SK-N-SH (cell line): ENCODE measurements around the gene FBN1. TPM values are rescaled to one million over a fixed set of nuclear protein-coding genes. Genes with fewer than 3 reads are reported as not detected.

Experiments used
- CTCF ChIA-PET: fragments of 300-600, 350-600 bp; formaldehyde crosslinking; extraction: SDS; loops from one replicate; lab custom pipeline; 2021; lab: Yijun Ruan, JAX
- POLR2A ChIA-PET: fragments of 350-600 bp; sonication (Branson Sonifier 250); formaldehyde crosslinking; extraction: SDS; loops from one replicate; lab custom pipeline; 2020; ENCODE audit warnings: antibody characterized with exemption, inconsistent platforms; lab: Yijun Ruan, JAX
- DNase-seq: peaks from one replicate; pipeline ENCODE4 v3.0.0; 2012
- H2AFZ ChIP-seq: fragments of 200-600 bp; sonication (generic); 2 replicates; pipeline ENCODE4 v1.8.1; 2016; ENCODE audit warnings: antibody characterized with exemption, mild to moderate bottlenecking, low read depth
- H3F3A ChIP-seq: fragments of 200-600 bp; sonication (generic); replicated peaks from 2 replicates; pipeline ENCODE3; 2016; ENCODE audit warnings: antibody characterized with exemption, mild to moderate bottlenecking; ENCODE audit not compliant: insufficient read depth
- H3K27ac ChIP-seq, 2 experiments: fragments of 200-500 bp in 1 of 2; fragments of 200-600 bp in 1 of 2; sonication (Bioruptor generic) in 1 of 2; sonication (generic), shearing (Covaris generic) in 1 of 2; 2 replicates each; pipeline versions ENCODE4 v1.5.1 to v1.6.1; 2014 to 2016; ENCODE audit warnings: low read depth in 2 of 2, inconsistent platforms in 1 of 2, low read length in 1 of 2, mild to moderate bottlenecking in 1 of 2, mixed read lengths in 1 of 2
- H3K27me3 ChIP-seq: fragments of 200-600 bp; sonication (generic), shearing (Covaris generic); 2 replicates; pipeline ENCODE4 v1.6.1; 2016; ENCODE audit warnings: mixed run types; ENCODE audit not compliant: insufficient read depth
- H3K36me3 ChIP-seq, 2 experiments: fragments of 200-500 bp in 1 of 2; fragments of 200-600 bp in 1 of 2; sonication (Bioruptor generic) in 1 of 2; sonication (generic) in 1 of 2; replicated peaks in 1 of 2; 2 replicates each; pipeline versions ENCODE3 to v1.5.1; 2014 to 2016; ENCODE audit warnings: low read length in 1 of 2, mild to moderate bottlenecking in 1 of 2; ENCODE audit not compliant: insufficient read depth in 2 of 2, control insufficient read depth in 1 of 2
- H3K4me1 ChIP-seq, 2 experiments: fragments of 200-500 bp in 1 of 2; fragments of 200-600 bp in 1 of 2; sonication (Bioruptor generic) in 1 of 2; sonication (generic), shearing (Covaris generic) in 1 of 2; 2 replicates each; pipeline versions ENCODE4 v1.5.1 to v1.6.1; 2014 to 2016; ENCODE audit warnings: low read depth in 1 of 2, low read length in 1 of 2, mixed run types in 1 of 2; ENCODE audit not compliant: insufficient read depth in 2 of 2, control insufficient read depth in 1 of 2
- H3K4me2 ChIP-seq: fragments of 200-600 bp; sonication (generic), shearing (Covaris generic); 2 replicates; pipeline ENCODE4 v1.6.1; 2017; ENCODE audit warnings: mixed run types
- H3K4me3 ChIP-seq, 2 experiments: fragments of 200-500 bp in 1 of 2; fragments of 200-600 bp in 1 of 2; sonication (Bioruptor generic) in 1 of 2; sonication (generic), shearing (Covaris generic) in 1 of 2; 2 replicates each; pipeline versions ENCODE4 v1.5.1 to v1.8.1; 2014 to 2016; ENCODE audit warnings: low read depth in 2 of 2, inconsistent platforms in 1 of 2, low read length in 1 of 2, mild to moderate bottlenecking in 1 of 2, mixed read lengths in 1 of 2, moderate library complexity in 1 of 2
- H3K79me2 ChIP-seq: fragments of 200-600 bp; sonication (generic); 2 replicates; pipeline ENCODE4 v1.8.1; 2017; ENCODE audit warnings: mild to moderate bottlenecking; ENCODE audit not compliant: insufficient read depth
- H3K9ac ChIP-seq: fragments of 200-600 bp; sonication (generic); 2 replicates; pipeline ENCODE4 v1.6.1; 2017; ENCODE audit warnings: mixed run types
- H3K9me2 ChIP-seq: fragments of 200-600 bp; sonication (generic); 2 replicates; pipeline ENCODE4 v1.6.1; 2017; ENCODE audit warnings: mixed run types
- H3K9me3 ChIP-seq: fragments of 200-600 bp; sonication (generic); 2 replicates; pipeline ENCODE4 v1.6.1; 2017; ENCODE audit warnings: mixed run types, mild to moderate bottlenecking, moderate library complexity
- H4K20me1 ChIP-seq: fragments of 200-600 bp; sonication (generic); 2 replicates; pipeline ENCODE4 v1.6.1; 2017; ENCODE audit warnings: mild to moderate bottlenecking, mixed run types; ENCODE audit not compliant: insufficient read depth
- CHD2 ChIP-seq: fragments of 150-350 bp; IDR thresholded peaks from 2 replicates; pipeline ENCODE4 v1.6.1; 2018; ENCODE audit warnings: low read length; ENCODE audit not compliant: partially characterized antibody
- EP300 ChIP-seq, 2 experiments: IDR thresholded peaks; 2 replicates each; pipeline versions ENCODE4 v1.4.0 to v1.6.1; 2012; ENCODE audit warnings: borderline replicate concordance in 1 of 2, low read depth in 1 of 2, low read length in 1 of 2
- EZH2phosphoT487 ChIP-seq: fragments of 200-600 bp; sonication (generic); IDR thresholded peaks from 2 replicates; pipeline ENCODE4 v1.6.1; 2017; ENCODE audit warnings: low read depth, mixed run types, mild to moderate bottlenecking, antibody characterized with exemption, moderate library complexity, borderline replicate concordance
- FOXJ3 ChIP-seq: sonication (generic); formaldehyde crosslinking; IDR thresholded peaks from 2 replicates; pipeline ENCODE4 v1.5.1; 2020; ENCODE audit warnings: mild to moderate bottlenecking, missing genetic modification reagents
- FOXM1 ChIP-seq: IDR thresholded peaks from 2 replicates; pipeline ENCODE4 v1.4.0; 2012; ENCODE audit warnings: low read depth, mild to moderate bottlenecking
- GABPA ChIP-seq: IDR thresholded peaks from 2 replicates; pipeline ENCODE4 v1.4.0; 2012; ENCODE audit warnings: low read depth, mild to moderate bottlenecking
- JUND ChIP-seq: IDR thresholded peaks from 2 replicates; pipeline ENCODE4 v1.4.0; 2012
- NFIC ChIP-seq: IDR thresholded peaks from 2 replicates; pipeline ENCODE4 v1.4.0; 2012; ENCODE audit warnings: borderline replicate concordance
- NRF1 ChIP-seq: IDR thresholded peaks from 2 replicates; pipeline ENCODE4 v1.6.1; 2012; ENCODE audit warnings: low read depth, mild to moderate bottlenecking, low read length
- RCOR1 ChIP-seq: fragments of 150-350 bp; IDR thresholded peaks from 2 replicates; pipeline ENCODE4 v1.6.1; 2017; ENCODE audit warnings: antibody characterized with exemption, low read length
- SMC3 ChIP-seq: IDR thresholded peaks from 2 replicates; pipeline ENCODE4 v1.6.1; 2012; ENCODE audit warnings: low read depth, low read length, improper control_type of control experiment
- TCF12 ChIP-seq: IDR thresholded peaks from 2 replicates; pipeline ENCODE4 v1.4.0; 2012
- TEAD4 ChIP-seq: IDR thresholded peaks from 2 replicates; pipeline ENCODE4 v1.4.0; 2012; ENCODE audit warnings: mild to moderate bottlenecking, borderline replicate concordance; ENCODE audit not compliant: insufficient read depth
- YY1 ChIP-seq: IDR thresholded peaks from 2 replicates; pipeline ENCODE4 v1.4.0; 2012; ENCODE audit warnings: low read depth, mild to moderate bottlenecking
- WGBS: methylation state at CpG from one replicate; pipeline ENCODE4 v1.1.6; 2017; ENCODE audit warnings: low lambda C conversion rate; 5-methylcytosine and 5-hydroxymethylcytosine counted together
- polyA plus RNA-seq, 3 experiments: library from polyadenylated mRNA; depleted of rRNA; stranded (reverse); fragments of >200 nt; gene quantifications; 2 replicates each; pipeline ENCODE4 v1.2.3, GENCODE V29; 2012
- TF ChIP-seq, protein P1 (sequence below): IDR thresholded peaks from 2 replicates; pipeline ENCODE4; 2012
- TF ChIP-seq, protein P2 (sequence below): IDR thresholded peaks from 2 replicates; pipeline ENCODE4 v1.6.1; 2012; ENCODE audit warnings: mild to moderate bottlenecking, low read depth, low read length, moderate library complexity
- TF ChIP-seq, protein P3 (sequence below): fragments of 150-350 bp; IDR thresholded peaks from 2 replicates; pipeline ENCODE4 v1.6.1; 2016; ENCODE audit warnings: mild to moderate bottlenecking, low read depth, low read length
- TF ChIP-seq, protein P4 (sequence below): fragments of 200-600 bp; sonication (generic); IDR thresholded peaks from 2 replicates; pipeline ENCODE4 v1.6.1; 2017; ENCODE audit warnings: antibody characterized with exemption, mild to moderate bottlenecking, moderate library complexity
- TF ChIP-seq, protein P5 (sequence below): IDR thresholded peaks from 2 replicates; pipeline ENCODE4 v1.4.0; 2012; ENCODE audit warnings: low read depth, borderline replicate concordance

The FBN1 gene
- polyA plus RNA-seq, 1 of the 3 experiments (the other 2 are of a cell fraction): 248 TPM

DNA sequence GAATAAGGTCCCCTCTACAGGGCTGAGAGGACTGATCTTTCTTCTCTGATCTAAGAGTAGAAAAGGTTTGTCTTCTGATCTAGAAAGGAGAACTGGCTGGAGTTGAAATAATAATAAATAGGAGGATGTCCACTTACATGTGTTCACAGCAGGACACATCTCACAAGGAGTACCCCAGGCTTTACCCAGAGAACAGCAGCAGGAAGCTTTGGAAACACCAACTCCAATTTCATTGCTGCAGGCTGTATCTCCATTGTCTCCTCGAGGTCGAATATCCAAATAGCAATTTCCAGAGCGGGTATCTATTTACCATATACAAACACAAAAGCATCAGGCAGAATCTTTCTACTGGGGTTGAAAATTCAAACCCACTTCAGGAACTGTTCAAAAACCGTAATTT lies 177.7 kb downstream of the FBN1 start:
- Histone ChIP-seq H3K79me2 (peaks cover 19% of the 10 kb centered on the region), H3K9ac (no peak overlapping the region), H3K9me3 (no peaks in the 10 kb centered on the region), H3K27me3 (no peaks in the 10 kb centered on the region), H3K36me3 (peaks cover 94 to 96% of the 10 kb centered on the region in 2 experiments), H2AFZ (no peak overlapping the region), H3K9me2 (no peaks in the 10 kb centered on the region), H3K4me3 (no peak overlapping the region), H3K27ac (no peak overlapping the region), H3F3A (peaks cover 44% of the 10 kb centered on the region), H3K4me2 (no peak overlapping the region), H3K4me1 (no peaks in the 10 kb centered on the region; a peak in 1 of 4 replicates), H4K20me1 (no peaks in the 10 kb centered on the region)
- 80% methylated on average over 4 of the region's 4 CpGs for WGBS
- no peak for TF ChIP-seq EP300 (IDR thresholded peaks at IDR 0.05; ENCODE audit: borderline replicate concordance in 1 of 2, low read depth in 1 of 2, low read length in 1 of 2)
- TF ChIP-seq TEAD4: no peak
- no peak for TF ChIP-seq JUND
- no peak for TF ChIP-seq FOXM1
- ChIA-PET CTCF (no interaction called here), POLR2A (no interaction called here)
- no peak for DNase-seq

DNA sequence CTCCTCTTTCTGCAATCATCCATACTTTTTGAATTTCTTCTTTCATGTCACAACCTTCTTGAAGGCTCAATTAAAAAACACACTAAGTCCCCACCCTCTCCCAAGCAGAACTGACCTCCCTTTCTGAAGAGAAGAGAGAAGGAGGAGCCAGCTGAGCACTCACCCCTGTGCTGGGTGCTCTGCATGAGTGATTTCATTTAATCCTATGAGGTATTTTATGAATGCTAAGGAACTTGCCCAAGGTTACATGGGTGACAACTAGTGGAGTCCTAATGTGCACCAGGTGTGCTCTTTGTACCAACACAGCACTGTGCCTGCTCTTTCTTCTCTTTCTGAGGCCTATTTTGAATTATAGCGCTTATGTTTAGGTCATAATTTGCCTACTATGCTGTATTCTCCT lies 178.7 kb downstream of the FBN1 start:
- Histone ChIP-seq H3K4me2 (no peak overlapping the region), H3K4me1 (no peaks in the 10 kb centered on the region), H3K79me2 (peaks cover 15% of the 10 kb centered on the region), H3K9me3 (no peaks in the 10 kb centered on the region), H3K4me3 (no peak overlapping the region), H3F3A (peaks cover 51% of the 10 kb centered on the region), H2AFZ (no peak overlapping the region), H3K27me3 (no peaks in the 10 kb centered on the region), H3K27ac (no peak overlapping the region; a peak in 1 of 4 replicates), H3K9ac (no peak overlapping the region), H4K20me1 (no peaks in the 10 kb centered on the region), H3K36me3 (peaks cover 94 to 96% of the 10 kb centered on the region in 2 experiments), H3K9me2 (no peaks in the 10 kb centered on the region)
- no peak for DNase-seq
- WGBS: 91% methylated on average over 1 of the region's 1 CpG
- CTCF ChIA-PET: no interaction called here
- POLR2A ChIA-PET: no interaction called here
- TF ChIP-seq, protein P1, sequence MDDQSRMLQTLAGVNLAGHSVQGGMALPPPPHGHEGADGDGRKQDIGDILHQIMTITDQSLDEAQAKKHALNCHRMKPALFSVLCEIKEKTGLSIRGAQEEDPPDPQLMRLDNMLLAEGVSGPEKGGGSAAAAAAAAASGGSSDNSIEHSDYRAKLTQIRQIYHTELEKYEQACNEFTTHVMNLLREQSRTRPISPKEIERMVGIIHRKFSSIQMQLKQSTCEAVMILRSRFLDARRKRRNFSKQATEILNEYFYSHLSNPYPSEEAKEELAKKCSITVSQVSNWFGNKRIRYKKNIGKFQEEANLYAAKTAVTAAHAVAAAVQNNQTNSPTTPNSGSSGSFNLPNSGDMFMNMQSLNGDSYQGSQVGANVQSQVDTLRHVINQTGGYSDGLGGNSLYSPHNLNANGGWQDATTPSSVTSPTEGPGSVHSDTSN: no peak
- no peak for TF ChIP-seq SMC3
- TF ChIP-seq FOXM1: no peak
- TF ChIP-seq, protein P2, sequence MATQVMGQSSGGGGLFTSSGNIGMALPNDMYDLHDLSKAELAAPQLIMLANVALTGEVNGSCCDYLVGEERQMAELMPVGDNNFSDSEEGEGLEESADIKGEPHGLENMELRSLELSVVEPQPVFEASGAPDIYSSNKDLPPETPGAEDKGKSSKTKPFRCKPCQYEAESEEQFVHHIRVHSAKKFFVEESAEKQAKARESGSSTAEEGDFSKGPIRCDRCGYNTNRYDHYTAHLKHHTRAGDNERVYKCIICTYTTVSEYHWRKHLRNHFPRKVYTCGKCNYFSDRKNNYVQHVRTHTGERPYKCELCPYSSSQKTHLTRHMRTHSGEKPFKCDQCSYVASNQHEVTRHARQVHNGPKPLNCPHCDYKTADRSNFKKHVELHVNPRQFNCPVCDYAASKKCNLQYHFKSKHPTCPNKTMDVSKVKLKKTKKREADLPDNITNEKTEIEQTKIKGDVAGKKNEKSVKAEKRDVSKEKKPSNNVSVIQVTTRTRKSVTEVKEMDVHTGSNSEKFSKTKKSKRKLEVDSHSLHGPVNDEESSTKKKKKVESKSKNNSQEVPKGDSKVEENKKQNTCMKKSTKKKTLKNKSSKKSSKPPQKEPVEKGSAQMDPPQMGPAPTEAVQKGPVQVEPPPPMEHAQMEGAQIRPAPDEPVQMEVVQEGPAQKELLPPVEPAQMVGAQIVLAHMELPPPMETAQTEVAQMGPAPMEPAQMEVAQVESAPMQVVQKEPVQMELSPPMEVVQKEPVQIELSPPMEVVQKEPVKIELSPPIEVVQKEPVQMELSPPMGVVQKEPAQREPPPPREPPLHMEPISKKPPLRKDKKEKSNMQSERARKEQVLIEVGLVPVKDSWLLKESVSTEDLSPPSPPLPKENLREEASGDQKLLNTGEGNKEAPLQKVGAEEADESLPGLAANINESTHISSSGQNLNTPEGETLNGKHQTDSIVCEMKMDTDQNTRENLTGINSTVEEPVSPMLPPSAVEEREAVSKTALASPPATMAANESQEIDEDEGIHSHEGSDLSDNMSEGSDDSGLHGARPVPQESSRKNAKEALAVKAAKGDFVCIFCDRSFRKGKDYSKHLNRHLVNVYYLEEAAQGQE: no peak
- TF ChIP-seq, protein P3, sequence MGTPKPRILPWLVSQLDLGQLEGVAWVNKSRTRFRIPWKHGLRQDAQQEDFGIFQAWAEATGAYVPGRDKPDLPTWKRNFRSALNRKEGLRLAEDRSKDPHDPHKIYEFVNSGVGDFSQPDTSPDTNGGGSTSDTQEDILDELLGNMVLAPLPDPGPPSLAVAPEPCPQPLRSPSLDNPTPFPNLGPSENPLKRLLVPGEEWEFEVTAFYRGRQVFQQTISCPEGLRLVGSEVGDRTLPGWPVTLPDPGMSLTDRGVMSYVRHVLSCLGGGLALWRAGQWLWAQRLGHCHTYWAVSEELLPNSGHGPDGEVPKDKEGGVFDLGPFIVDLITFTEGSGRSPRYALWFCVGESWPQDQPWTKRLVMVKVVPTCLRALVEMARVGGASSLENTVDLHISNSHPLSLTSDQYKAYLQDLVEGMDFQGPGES: no peak
- TF ChIP-seq NFIC: no peak
- TF ChIP-seq JUND: no peak
- no peak for TF ChIP-seq NRF1
- TF ChIP-seq TCF12: no peak
- TF ChIP-seq EZH2phosphoT487: no peak
- TF ChIP-seq, protein P4, sequence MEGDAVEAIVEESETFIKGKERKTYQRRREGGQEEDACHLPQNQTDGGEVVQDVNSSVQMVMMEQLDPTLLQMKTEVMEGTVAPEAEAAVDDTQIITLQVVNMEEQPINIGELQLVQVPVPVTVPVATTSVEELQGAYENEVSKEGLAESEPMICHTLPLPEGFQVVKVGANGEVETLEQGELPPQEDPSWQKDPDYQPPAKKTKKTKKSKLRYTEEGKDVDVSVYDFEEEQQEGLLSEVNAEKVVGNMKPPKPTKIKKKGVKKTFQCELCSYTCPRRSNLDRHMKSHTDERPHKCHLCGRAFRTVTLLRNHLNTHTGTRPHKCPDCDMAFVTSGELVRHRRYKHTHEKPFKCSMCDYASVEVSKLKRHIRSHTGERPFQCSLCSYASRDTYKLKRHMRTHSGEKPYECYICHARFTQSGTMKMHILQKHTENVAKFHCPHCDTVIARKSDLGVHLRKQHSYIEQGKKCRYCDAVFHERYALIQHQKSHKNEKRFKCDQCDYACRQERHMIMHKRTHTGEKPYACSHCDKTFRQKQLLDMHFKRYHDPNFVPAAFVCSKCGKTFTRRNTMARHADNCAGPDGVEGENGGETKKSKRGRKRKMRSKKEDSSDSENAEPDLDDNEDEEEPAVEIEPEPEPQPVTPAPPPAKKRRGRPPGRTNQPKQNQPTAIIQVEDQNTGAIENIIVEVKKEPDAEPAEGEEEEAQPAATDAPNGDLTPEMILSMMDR: no peak
- no peak for TF ChIP-seq CHD2
- TF ChIP-seq GABPA: no peak
- no peak for TF ChIP-seq FOXJ3 (CRISPR knock-in tag)
- TF ChIP-seq, protein P5, sequence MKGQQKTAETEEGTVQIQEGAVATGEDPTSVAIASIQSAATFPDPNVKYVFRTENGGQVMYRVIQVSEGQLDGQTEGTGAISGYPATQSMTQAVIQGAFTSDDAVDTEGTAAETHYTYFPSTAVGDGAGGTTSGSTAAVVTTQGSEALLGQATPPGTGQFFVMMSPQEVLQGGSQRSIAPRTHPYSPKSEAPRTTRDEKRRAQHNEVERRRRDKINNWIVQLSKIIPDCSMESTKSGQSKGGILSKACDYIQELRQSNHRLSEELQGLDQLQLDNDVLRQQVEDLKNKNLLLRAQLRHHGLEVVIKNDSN: no peak
- TF ChIP-seq RCOR1: no peak
- no peak for TF ChIP-seq YY1
